H9 (cell line): Measurements from ENCODE around the gene ADSS1. TPM values are rescaled to one million over a fixed set of nuclear protein-coding genes. Genes with fewer than 3 reads are reported as not detected.

Experiments used
- DNase-seq: peaks from one replicate; pipeline ENCODE4 v3.0.0-alpha.2; 2017
- H2AFZ ChIP-seq: one replicate; pipeline ENCODE4 v1.6.1; 2013; ENCODE audit warnings: mild to moderate bottlenecking, low read length, control low read depth, moderate library complexity
- H2AK5ac ChIP-seq: 2 replicates; pipeline ENCODE4 v1.6.1; 2013; ENCODE audit warnings: low read length, control low read depth, mixed read lengths; ENCODE audit not compliant: insufficient read length
- H2BK120ac ChIP-seq: one replicate; pipeline ENCODE4 v1.6.1; 2013; ENCODE audit warnings: low read depth, mild to moderate bottlenecking, low read length, control low read depth, inconsistent platforms; ENCODE audit not compliant: poor library complexity, severe bottlenecking
- H2BK12ac ChIP-seq: 2 replicates; pipeline ENCODE4 v1.6.1; 2013; ENCODE audit warnings: low read length, control low read depth, mixed read lengths, low read depth; ENCODE audit not compliant: insufficient read length
- H2BK15ac ChIP-seq: 2 replicates; pipeline ENCODE4 v1.6.1; 2013; ENCODE audit warnings: low read depth, low read length, control low read depth
- H2BK20ac ChIP-seq: one replicate; pipeline ENCODE4 v1.6.1; 2013; ENCODE audit warnings: low read depth, mild to moderate bottlenecking, low read length, control low read depth, inconsistent platforms; ENCODE audit not compliant: poor library complexity, severe bottlenecking
- H2BK5ac ChIP-seq: 2 replicates; pipeline ENCODE4 v1.6.1; 2013; ENCODE audit warnings: low read length, control low read depth, mixed read lengths; ENCODE audit not compliant: insufficient read length
- H3K14ac ChIP-seq: 2 replicates; pipeline ENCODE4 v1.6.1; 2013; ENCODE audit warnings: low read length, control low read depth; ENCODE audit not compliant: insufficient read depth
- H3K18ac ChIP-seq: 2 replicates; pipeline ENCODE4 v1.6.1; 2013; ENCODE audit warnings: low read depth, mild to moderate bottlenecking, mixed read lengths, low read length, control low read depth; ENCODE audit not compliant: insufficient read length
- H3K23ac ChIP-seq: 2 replicates; pipeline ENCODE4 v1.6.1; 2013; ENCODE audit warnings: low read length, control low read depth, mixed read lengths, low read depth; ENCODE audit not compliant: insufficient read length
- H3K23me2 ChIP-seq: 2 replicates; pipeline ENCODE4 v1.6.1; 2013; ENCODE audit warnings: low read depth, mild to moderate bottlenecking, mixed read lengths, low read length, control low read depth; ENCODE audit not compliant: insufficient read length, poor library complexity, severe bottlenecking
- H3K27ac ChIP-seq: 2 replicates; pipeline ENCODE4 v1.5.1; 2013; ENCODE audit warnings: low read length, control low read depth, mixed read lengths, low read depth; ENCODE audit not compliant: insufficient read length
- H3K27me3 ChIP-seq: 2 replicates; pipeline ENCODE4 v1.6.1; 2013; ENCODE audit warnings: low read length, control low read depth, inconsistent platforms; ENCODE audit not compliant: insufficient read depth
- H3K4ac ChIP-seq: 2 replicates; pipeline ENCODE4 v1.6.1; 2013; ENCODE audit warnings: low read depth, mild to moderate bottlenecking, control low read depth, inconsistent platforms, low read length, moderate library complexity
- H3K4me1 ChIP-seq: 2 replicates; pipeline ENCODE4 v1.6.1; 2013; ENCODE audit warnings: low read length, control low read depth, inconsistent platforms; ENCODE audit not compliant: insufficient read depth
- H3K4me2 ChIP-seq: 2 replicates; pipeline ENCODE4 v1.6.1; 2013; ENCODE audit warnings: low read length, control low read depth, mixed read lengths; ENCODE audit not compliant: insufficient read length, insufficient read depth
- H3K56ac ChIP-seq: 2 replicates; pipeline ENCODE4 v1.6.1; 2013; ENCODE audit warnings: low read depth, mild to moderate bottlenecking, mixed read lengths, low read length, control low read depth; ENCODE audit not compliant: insufficient read length
- H3K79me1 ChIP-seq: 2 replicates; pipeline ENCODE4 v1.6.1; 2013; ENCODE audit warnings: low read depth, mild to moderate bottlenecking, moderate library complexity, low read length, control low read depth, inconsistent platforms; ENCODE audit not compliant: insufficient read depth, poor library complexity, severe bottlenecking
- H3K79me2 ChIP-seq: 2 replicates; pipeline ENCODE4 v1.6.1; 2013; ENCODE audit warnings: low read length, control low read depth, inconsistent platforms; ENCODE audit not compliant: insufficient read depth
- H3K9ac ChIP-seq: 2 replicates; pipeline ENCODE4 v1.6.1; 2013; ENCODE audit warnings: low read length, control low read depth, mixed read lengths; ENCODE audit not compliant: insufficient read length; ENCODE audit errors: extremely low read depth
- H3K9me3 ChIP-seq: one replicate; pipeline ENCODE4 v1.6.1; 2013; ENCODE audit warnings: low read depth, low read length, inconsistent platforms; ENCODE audit not compliant: control insufficient read depth
- H3T11ph ChIP-seq: one replicate; pipeline ENCODE4 v1.6.1; 2013; ENCODE audit warnings: mild to moderate bottlenecking, low read length, control low read depth, inconsistent platforms
- H4K20me1 ChIP-seq: one replicate; pipeline ENCODE4 v1.6.1; 2013; ENCODE audit not compliant: control insufficient read depth, insufficient read length, insufficient read depth
- H4K5ac ChIP-seq: 2 replicates; pipeline ENCODE4 v1.6.1; 2013; ENCODE audit warnings: low read depth, mild to moderate bottlenecking, mixed read lengths, low read length, control low read depth; ENCODE audit not compliant: insufficient read length
- H4K8ac ChIP-seq: replicated peaks from 2 replicates; pipeline ENCODE4 v1.6.1; 2013; ENCODE audit warnings: low read length, control low read depth, mixed read lengths, low read depth; ENCODE audit not compliant: insufficient read length
- H4K91ac ChIP-seq: 2 replicates; pipeline ENCODE4 v1.6.1; 2013; ENCODE audit warnings: low read depth, mild to moderate bottlenecking, moderate library complexity, mixed read lengths, low read length, control low read depth; ENCODE audit not compliant: insufficient read length
- H3K27ac Mint-ChIP-seq, 3 experiments: 2 replicates in 2 of 3; 3 replicates in 1 of 3; pipeline ENCODE4 v1.8.0; 2020 to 2021; ENCODE audit warnings: mixed read lengths in 3 of 3, mild to moderate bottlenecking in 1 of 3, moderate library complexity in 1 of 3
- H3K27me3 Mint-ChIP-seq: 2 replicates; pipeline ENCODE4 v1.8.0; 2021; ENCODE audit warnings: low read depth, mild to moderate bottlenecking, moderate library complexity, mixed read lengths
- H3K36me3 Mint-ChIP-seq, 3 experiments: 2 replicates in 2 of 3; 3 replicates in 1 of 3; pipeline ENCODE4 v1.8.0; 2020 to 2021; ENCODE audit warnings: low read depth in 3 of 3, mixed read lengths in 3 of 3; ENCODE audit not compliant: insufficient read depth in 1 of 3
- H3K4me1 Mint-ChIP-seq, 2 experiments: 2 replicates each; pipeline ENCODE4 v1.8.0; 2020; ENCODE audit warnings: mixed read lengths in 2 of 2
- H3K4me3 Mint-ChIP-seq, 2 experiments: 2 replicates in 1 of 2; 3 replicates in 1 of 2; pipeline ENCODE4 v1.8.0; 2020 to 2021; ENCODE audit warnings: mild to moderate bottlenecking in 2 of 2, mixed read lengths in 2 of 2, moderate library complexity in 1 of 2
- H3K9me3 Mint-ChIP-seq, 2 experiments: 2 replicates in 1 of 2; 3 replicates in 1 of 2; pipeline ENCODE4 v1.8.0; 2020; ENCODE audit warnings: mild to moderate bottlenecking in 2 of 2, mixed read lengths in 2 of 2, moderate library complexity in 1 of 2
- WGBS: extraction: QIAGEN DNeasy Blood & Tissue Kit; methylation state at CpG from one replicate; pipeline ENCODE4 v1.1.7; 2013; ENCODE audit warnings: missing lambda C conversion rate, low lambda C conversion rate, mixed read lengths; ENCODE audit not compliant: insufficient read length; ENCODE audit errors: extremely low coverage; 5-methylcytosine and 5-hydroxymethylcytosine counted together
- total RNA-seq: library from RNA; stranded (reverse); gene quantifications from 2 replicates; pipeline ENCODE4 v1.2.1, GENCODE V29; 2021
- TF ChIP-seq, protein P1 (sequence below): fragments of 200-600 bp; sonication (generic); conservative IDR thresholded peaks from 3 replicates; pipeline ENCODE4 v1.8.0; 2021; ENCODE audit warnings: antibody characterized with exemption, mild to moderate bottlenecking

ADSS1 gene
- total RNA-seq, 1 experiment from 2014 or later: 8.5 TPM

DNA sequence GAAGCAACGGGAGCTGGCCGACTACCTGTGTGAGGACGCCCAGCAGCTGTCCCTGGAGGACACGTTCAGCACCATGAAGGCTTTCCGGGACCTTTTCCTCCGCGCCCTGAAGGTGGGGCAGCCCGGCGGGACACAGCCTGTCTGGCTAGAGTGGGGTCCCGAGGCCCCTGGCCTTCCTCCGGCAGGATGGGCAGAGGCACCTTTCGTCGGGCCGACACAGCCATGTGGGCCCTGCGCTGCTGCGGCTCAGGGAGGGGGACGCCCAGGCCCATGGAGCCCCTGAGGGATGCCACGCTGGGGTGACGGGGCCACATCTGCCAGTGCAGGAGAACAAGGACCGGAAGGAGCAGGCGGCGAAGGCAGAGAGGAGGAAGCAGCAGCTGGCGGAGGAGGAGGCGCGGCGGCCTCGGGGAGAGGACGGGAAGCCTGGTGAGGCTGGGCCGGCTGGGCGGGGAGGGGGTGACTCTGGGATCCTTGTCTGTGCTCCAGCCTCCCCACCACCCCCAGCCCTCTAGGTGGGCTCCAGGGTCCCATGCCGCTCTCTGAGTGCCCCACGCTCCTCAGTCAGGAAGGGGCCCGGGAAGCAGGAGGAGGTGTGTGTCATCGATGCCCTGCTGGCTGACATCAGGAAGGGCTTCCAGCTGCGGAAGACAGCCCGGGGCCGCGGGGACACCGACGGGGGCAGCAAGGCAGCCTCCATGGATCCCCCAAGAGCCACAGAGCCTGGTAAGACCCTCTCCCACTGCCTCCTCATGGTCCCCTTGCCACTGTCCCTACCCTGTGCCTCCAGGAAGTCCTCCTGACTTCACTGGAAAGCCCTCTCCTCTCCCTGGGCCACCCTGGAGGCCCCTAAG, 10.9 kb upstream of the ADSS1 start:
- Mint-ChIP-seq H3K27me3 (no peaks in the 10 kb centered on the region), H3K4me3 (no peak overlapping the region)

More for the DNA sequence above, 10.9 kb upstream of the ADSS1 start:
- Histone ChIP-seq H3K9me3 (no peaks in the 10 kb centered on the region), H4K20me1 (no peaks in the 10 kb centered on the region), H3K4me2 (no peak overlapping the region), H3K18ac (no peak overlapping the region), H2BK5ac (no peak overlapping the region), H3K79me1 (no peaks in the 10 kb centered on the region), H4K8ac (no peak overlapping the region), H3T11ph (no peak overlapping the region), H3K23me2 (no peaks in the 10 kb centered on the region), H2BK120ac (no peak overlapping the region), H2AK5ac (no peak overlapping the region), H3K9ac (no peak overlapping the region), H2BK12ac (no peak overlapping the region), H4K91ac (no peak overlapping the region), H3K27ac (no peak overlapping the region), H3K4ac (no peak overlapping the region), H3K27me3 (no peaks in the 10 kb centered on the region), H3K79me2 (no peaks in the 10 kb centered on the region), H2BK15ac (no peak overlapping the region), H3K14ac (no peak overlapping the region), H3K23ac (no peak overlapping the region), H2AFZ (no peak overlapping the region), H3K4me1 (no peaks in the 10 kb centered on the region), H4K5ac (no peak overlapping the region), H3K56ac (no peak overlapping the region), H2BK20ac (no peak overlapping the region)
- Mint-ChIP-seq H3K4me1 (peaks cover 0 to 6% of the 10 kb centered on the region in 2 experiments; a peak in 1 of 4 replicates), H3K9me3 (no peaks in the 10 kb centered on the region), H3K36me3 (peaks cover 5 to 34% (median 28%) of the 10 kb centered on the region in 3 experiments; a peak in 6 of 7 replicates), H3K27ac (no peak overlapping the region)
- WGBS: no CpG with 5 or more reads among the region's 40 CpGs
- TF ChIP-seq, protein P1, sequence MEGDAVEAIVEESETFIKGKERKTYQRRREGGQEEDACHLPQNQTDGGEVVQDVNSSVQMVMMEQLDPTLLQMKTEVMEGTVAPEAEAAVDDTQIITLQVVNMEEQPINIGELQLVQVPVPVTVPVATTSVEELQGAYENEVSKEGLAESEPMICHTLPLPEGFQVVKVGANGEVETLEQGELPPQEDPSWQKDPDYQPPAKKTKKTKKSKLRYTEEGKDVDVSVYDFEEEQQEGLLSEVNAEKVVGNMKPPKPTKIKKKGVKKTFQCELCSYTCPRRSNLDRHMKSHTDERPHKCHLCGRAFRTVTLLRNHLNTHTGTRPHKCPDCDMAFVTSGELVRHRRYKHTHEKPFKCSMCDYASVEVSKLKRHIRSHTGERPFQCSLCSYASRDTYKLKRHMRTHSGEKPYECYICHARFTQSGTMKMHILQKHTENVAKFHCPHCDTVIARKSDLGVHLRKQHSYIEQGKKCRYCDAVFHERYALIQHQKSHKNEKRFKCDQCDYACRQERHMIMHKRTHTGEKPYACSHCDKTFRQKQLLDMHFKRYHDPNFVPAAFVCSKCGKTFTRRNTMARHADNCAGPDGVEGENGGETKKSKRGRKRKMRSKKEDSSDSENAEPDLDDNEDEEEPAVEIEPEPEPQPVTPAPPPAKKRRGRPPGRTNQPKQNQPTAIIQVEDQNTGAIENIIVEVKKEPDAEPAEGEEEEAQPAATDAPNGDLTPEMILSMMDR: no peak
- DNase-seq: no peak
